Activated T-cell treated with anti-CD3 and anti-CD28 coated beads for 24 hours (primary cell): ENCODE results near the gene PERP.
A peak's percentile ranks its signal among the peaks of the same experiment; 100 is the strongest.
"Not testable (repeated sequence)": the region's sequence is repeated elsewhere in the genome, so short reads cannot be mapped to it uniquely, and the experiment has no call there.

ENCODE experiments used
- DNase-seq: peaks from one replicate; pipeline ENCODE4 v3.0.0-alpha.2; 2020; ENCODE audit warnings: low read depth

PERP gene

DNA sequence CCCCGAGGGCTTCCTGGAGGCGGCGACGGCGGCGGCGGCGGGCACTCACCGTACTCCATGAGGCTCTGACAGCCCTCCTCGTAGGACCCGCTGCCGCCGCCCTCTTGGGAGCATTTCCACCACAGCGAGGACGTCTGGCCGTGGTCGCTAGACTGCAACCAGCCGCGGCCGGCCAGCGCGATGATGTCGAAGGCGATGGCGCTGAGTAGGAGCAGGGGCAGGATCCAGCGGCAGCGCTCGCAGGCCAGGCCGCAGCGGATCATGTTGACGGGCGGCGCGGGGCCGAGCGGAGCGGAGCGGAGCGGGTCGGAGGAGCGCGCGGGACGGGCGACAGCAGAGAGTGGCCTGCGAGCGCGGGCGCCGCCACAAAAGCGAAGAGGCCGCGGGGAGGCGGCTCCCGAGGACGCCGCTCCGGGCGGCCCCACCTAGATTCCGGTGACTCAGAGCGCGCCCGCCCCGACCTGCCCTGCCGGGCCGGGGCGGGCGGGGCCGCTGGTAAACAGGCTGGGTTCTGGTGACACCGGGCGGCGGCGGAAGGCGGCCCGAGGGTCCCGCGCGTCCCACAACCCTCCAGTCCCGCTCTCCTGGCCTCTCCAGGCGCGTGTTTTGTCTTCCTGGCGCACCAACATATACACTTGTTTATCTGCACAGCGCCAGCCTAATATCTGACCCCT lies at the start of gene PERP:
TSS of gene PERP (minus strand) at position 342 of the 674 bp plus-strand sequence. CDS start at position 263, 79 bp downstream.
- peak; percentile 59 for DNase-seq

DNA sequence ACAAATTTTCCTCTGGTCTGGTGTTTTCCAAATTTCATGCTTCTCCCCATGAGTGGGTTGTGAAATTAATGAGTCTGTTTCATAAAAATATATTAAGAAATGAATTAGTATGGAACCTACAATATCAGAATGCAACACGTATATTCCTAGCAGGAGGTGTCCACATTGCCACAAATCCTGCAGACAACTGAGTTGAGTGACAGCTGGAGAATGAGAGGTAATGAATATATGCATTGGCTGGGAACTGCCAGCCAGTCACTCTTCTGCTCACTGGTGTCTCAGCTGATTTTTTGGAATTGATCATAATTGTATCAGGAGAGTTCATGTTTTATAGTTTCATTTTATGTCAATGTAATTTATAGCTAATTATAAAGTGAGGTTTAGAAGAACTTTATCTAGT lies 48.2 kb upstream of the PERP start:
- DNase-seq, result no peak

- no peak for DNase-seq
Observed at GRCh38 chr6:138146544-138146943, 39.3 kb upstream of the PERP start.

GRCh38 chr6:138145402-138145801 lies 38.2 kb upstream of the PERP start:
- no peak for DNase-seq

- DNase-seq, result no peak
Observed at GRCh38 chr6:138142806-138143205, 35.6 kb upstream of the PERP start.

- DNase-seq, result no peak
Observed at GRCh38 chr6:138129190-138129589, 22.0 kb upstream of the PERP start.

DNA sequence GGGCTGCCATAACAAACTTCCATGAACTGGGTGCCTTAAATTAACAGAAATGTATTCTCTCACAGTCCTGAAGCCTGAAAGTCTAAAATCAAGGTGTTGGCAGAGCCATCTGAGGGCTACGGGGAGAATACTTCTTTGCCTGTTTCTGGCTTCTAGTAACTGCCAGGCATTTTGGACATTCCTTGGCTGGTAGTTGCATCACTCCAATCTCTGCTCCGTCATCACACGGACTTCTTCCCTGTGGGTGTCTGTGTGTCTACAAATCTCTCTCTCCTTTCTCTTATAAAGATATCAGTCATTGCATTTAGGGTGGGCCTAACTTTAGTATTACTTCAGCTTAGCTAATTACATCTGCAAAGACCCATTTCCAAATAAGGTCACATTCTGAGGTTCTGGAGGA lies 20.9 kb upstream of the PERP start:
- no peak for DNase-seq

DNA sequence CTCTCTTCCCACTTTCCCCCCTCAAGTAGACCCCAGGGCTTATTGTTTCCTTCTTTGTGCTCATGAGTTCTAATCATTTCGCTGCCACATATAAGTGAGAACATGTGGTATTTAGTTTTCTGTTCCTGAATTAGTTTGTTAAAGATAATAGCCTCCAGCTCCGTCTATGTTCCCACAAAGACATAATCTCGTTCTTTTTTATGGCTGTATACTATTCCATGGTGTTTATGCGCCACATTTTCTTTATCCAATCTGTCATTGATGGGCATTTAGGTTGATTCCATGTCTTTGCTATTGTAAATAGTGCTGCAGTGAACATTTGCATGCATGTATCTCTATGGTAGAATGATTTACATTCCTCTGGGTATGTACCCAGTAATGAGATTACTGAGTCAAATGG lies 16.9 kb upstream of the PERP start:
- DNase-seq, result no peak

DNA sequence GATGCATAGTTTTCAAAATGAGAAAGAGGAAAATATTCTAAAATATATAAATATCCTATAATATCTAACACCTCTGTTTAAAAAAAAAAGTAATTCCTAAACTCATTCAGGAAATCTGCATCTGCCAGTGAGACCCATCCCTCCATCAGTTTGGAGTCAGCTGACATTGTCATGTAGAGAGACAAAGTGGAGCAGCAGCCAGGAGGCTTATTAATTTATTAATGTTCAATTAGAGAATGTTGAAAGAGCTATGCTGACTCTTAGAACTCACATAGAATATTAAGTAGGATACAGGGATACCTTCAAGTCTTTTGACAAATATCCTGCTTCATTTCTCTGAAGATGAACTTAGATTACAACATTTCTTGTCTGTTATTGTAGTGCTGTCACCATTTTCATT lies 12.8 kb upstream of the PERP start:
- no peak for DNase-seq

- DNase-seq, result not testable (repeated sequence)
Observed at GRCh38 chr6:138119229-138119628, 12.0 kb upstream of the PERP start.

DNA sequence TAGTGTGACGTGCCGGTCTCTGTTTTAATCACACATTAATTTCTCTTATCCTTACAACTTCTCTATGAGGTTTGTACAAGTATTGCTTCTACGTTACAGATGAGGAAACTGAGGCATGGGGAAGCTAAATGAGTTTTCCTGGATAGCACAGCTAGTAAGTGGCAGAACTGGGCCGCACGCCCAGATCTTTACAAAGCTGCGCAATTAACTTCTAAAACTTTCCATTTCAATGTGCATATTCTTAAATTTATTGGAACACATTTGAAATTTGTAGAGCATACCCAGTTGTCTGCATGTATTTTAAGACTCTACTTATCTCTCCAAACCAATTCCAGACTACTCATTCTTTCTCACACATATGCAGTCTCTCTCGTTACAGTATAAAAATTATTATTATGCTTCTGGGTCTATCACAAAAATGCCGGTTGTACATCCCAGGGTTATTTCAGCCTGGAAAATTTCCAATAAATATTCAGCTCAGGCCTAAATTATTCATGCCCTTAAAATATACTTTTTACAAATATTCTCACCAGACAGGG lies 10.2 kb upstream of the PERP start:
- DNase-seq, result no peak

DNA sequence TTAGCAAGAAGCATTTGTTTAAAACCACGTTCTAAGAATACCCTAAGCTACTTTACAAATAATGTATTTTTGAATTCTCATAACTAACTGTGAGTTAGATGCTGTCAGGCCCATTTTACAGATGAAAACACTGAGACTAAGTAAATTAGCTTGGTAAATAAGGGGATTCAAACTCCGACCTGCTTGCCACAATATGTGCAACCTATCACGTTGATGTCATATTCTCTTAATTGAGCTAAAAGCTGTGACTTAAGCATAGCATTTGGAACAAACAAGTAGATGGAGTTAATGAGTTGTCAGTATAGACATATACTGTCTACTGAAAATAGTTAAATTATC lies 9.4 kb upstream of the PERP start:
- no peak for DNase-seq

- no peak for DNase-seq
Observed at GRCh38 chr6:138115877-138116660, 8.8 kb upstream of the PERP start.

DNA sequence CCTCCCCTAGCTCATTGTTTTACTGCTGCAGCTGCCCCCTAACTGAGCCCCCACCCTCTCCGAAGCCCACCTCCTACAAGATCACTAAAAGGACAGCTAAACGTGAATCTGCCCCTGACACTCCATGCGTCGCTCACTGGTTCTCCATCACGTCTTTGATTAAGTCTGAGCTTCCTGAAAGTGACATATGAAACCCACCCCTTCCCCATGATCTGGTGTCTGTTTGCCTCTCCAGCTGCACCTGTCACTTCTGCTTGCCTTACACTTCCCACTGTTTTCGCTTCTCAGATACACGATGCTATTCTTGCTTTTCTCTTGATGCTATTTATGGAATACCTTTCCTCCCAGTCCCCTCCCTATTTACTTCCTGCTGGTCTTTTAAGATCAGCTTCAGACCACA lies 8.0 kb upstream of the PERP start:
- DNase-seq, result no peak

DNA sequence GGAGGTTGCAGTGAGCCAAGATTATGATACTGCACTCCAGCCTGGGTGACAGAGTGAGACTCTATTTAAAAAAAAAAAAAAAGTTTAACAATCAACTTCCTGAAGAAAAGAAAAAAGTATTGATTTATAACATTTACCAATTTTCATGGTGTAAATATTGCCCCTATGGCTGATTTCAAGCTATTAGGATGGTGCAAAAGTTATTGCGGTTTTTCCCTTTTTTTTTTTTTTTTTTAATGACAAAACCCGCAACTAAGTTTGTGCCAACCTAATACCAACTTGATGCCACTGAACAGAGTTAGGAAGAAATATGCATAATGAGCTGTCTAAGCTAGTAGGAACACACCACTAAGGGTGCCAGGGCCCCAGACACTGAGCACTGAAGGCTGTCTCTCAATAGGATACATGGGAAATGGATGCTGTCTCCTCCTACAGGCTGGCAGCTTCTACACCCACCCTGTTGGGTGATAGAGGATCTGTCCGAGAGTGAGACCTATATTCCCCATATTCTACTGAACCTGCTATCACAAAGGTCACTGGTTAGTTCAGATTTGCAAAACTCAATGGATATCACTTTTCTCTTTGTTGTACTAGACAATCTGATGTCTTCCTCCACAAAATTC lies 6.5 kb upstream of the PERP start:
- no peak for DNase-seq

DNA sequence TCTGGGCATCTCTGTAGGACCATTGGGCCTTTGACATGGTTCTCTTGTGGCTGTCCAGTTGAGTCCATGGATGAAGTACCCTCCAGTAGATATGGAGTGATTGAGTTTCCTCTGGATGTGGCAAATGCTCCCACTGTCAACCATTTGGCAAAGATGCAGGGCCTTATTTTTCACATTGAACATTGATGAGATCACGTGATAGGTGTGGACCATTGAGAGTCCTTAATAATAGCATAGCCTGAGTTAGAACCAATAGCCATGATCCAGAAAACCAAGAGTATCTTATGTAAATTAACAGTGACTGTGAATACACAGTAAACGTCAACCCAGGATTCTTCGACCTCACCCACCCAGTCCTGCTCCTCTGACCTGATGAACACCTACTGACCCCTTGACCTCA lies 3.0 kb upstream of the PERP start:
- no peak for DNase-seq

DNA sequence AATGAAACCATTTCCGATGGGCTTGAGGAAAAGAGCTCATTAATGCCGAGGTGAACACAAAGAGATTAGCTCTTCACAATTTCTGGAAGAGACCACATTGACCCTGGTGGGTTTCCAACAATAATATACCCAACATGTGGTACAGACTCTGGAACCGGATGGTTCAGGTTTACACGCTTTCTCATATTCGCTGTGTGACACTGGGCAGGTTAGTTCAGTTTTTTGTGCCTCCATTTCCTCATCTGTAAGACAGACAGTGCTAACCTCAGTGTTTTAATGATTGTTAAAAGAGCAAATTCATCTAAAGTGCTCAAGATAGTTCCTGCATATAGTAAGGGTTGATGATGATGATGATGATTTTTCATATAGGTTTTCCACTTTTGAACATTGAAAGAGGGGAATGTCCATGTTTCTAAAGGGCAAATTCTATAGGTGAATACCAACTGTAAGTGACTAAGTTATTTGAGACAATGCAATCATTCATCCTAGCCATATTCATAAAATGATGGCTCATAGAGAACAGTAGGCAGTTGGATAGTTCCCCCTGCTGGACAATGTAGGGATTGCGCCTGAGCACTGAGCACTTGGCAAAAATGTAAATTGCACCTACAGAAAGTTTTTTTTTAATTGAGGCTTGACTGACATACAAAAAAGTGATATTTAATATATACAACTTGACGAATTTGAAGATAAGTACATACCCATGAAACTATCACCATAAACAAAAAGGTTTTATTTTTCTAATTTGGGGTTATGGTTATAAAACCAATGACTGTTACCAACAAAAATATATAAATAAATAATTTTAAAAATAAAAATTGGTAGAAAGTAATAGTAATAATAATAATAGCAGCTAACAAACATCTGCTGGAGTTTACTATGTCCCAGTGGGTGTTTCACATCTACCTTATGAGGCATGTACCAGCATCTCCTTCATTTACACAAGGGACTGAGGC lies 2.1 kb upstream of the PERP start:
- DNase-seq, result peak; percentile 74

- no peak for DNase-seq
Observed at GRCh38 chr6:138107752-138108592, 753 bp upstream of the PERP start.

DNA sequence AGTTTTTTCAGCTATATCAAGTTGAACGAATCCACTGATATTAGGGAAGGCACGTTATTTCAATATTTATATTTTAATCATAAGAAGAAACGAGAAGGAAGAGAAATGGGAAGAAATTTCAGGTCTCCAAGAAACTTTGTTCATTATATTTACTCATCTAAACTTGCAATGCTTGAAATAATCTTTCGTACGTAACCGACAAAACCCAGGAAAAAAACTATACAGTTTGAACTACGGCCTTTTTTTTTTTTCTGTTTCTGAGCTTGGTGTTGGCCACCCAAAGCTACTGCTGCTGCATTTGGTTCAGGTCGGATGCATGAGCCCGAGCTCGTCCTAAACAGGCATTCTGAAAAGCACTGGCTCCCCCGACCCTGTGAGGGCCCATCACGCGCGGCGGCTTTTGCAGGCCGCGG lies 548 bp downstream of the PERP start:
- DNase-seq, result no peak

GRCh38 chr6:138105880-138106664 lies 1.1 kb downstream of the PERP start:
- no peak for DNase-seq
